Femur (tissue), 1 donor: ENCODE data around the gene GDF9.

Experiments
- DNase-seq: peaks from one replicate; pipeline ENCODE4 v3.0.0-alpha.2; 2017

GDF9 gene

GRCh38 chr5:132816083-132816482, 50.2 kb downstream of the GDF9 start:
- no peak for DNase-seq

- no peak for DNase-seq
Observed at GRCh38 chr5:132815454-132815853, 50.8 kb downstream of the GDF9 start.

DNA sequence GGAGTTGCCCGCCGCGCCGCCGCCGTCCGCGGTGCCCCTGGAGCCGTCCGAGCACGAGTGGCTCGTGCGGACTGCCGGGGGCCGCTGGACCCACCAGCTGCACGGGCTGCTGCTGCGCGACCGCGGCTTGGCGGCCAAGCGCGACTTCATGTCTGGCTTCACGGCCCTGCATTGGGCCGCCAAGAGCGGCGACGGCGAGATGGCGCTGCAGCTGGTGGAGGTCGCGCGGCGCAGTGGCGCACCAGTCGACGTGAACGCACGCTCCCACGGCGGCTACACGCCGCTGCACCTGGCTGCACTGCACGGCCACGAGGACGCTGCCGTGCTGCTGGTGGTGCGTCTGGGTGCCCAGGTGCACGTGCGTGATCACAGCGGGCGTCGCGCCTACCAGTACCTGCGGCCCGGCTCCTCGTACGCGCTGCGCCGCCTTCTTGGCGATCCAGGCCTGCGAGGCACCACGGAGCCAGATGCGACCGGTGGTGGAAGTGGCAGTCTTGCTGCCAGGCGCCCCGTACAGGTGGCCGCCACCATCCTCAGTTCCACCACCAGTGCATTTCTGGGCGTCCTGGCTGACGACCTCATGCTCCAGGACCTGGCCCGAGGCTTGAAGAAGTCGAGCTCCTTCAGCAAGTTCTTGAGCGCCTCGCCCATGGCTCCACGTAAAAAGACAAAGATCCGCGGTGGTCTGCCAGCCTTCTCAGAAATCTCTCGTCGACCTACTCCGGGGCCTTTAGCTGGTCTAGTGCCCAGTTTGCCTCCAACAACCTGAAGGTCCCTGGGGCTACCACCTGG, 51.6 kb downstream of the GDF9 start:
- DNase-seq: no peak

- no peak for DNase-seq
Observed at GRCh38 chr5:132813599-132814502, 52.4 kb downstream of the GDF9 start.

DNA sequence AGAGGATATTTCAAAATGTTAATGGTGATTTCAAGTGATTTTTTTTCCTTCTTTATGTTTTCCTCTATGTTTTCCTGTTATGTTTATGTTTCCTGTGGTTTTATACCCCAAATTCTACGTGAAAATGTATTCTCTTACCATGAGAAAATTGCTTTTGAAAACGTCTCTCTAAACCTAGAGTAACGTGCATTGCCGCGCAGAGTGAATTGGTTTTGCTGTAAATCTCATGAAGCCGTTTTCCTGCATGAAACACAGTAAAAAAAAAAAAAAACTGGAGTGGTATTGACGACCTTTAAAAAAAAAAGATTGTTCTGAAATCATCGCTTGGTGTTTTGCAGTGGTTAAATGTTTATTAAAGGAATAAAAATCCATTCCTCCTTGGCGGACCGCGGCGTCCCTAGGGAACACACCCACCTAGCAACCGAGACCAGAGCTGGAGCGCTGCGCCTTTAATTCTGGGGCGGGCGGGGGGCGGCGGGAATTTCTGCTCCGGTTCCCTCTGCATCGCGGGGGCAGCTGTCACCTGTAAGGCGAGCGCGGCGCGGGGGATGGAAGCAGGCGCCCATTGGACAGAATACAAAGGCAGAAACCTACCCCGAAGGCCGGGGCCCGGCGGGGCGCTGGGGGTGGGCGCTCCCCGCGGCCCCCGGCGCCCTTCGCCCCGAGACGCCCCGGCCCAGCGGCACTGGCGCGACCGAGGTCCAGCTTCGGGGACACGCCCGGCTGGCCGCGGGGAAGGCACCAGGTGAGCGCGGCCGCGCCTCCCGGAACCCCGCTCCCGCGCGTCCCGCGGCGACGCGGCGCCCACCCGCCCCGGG, 53.3 kb downstream of the GDF9 start, which contains the start of gene SOWAHA:
SOWAHA (plus strand) TSS at position 522 of the 818 bp plus-strand sequence. CDS start 320 bp downstream, outside the sequence.
- no peak for DNase-seq

- no peak for DNase-seq
Observed at GRCh38 chr5:132812123-132812765, 54.0 kb downstream of the GDF9 start.
